H7 (cell line): ENCODE measurements around the gene CPNE6. TPM values are rescaled to one million over a fixed set of nuclear protein-coding genes. Genes with fewer than 3 reads are reported as not detected.

Experiments
- DNase-seq: peaks from one replicate; pipeline ENCODE4 v3.0.0; 2012
- H3K27me3 ChIP-seq: 2 replicates; pipeline ENCODE4 v1.6.0; 2011; ENCODE audit warnings: mild to moderate bottlenecking, low read length; ENCODE audit not compliant: control insufficient read depth, insufficient read depth
- H3K36me3 ChIP-seq: replicated peaks from 2 replicates; pipeline ENCODE4 v1.5.1; 2011; ENCODE audit warnings: low read length; ENCODE audit not compliant: control insufficient read depth, insufficient read depth
- H3K4me3 ChIP-seq: 2 replicates; pipeline ENCODE4 v1.5.1; 2011; ENCODE audit warnings: low read depth, mild to moderate bottlenecking, control low read depth, low read length, moderate library complexity; ENCODE audit not compliant: insufficient read depth
- total RNA-seq: library from RNA; depleted of rRNA; stranded (reverse); fragments of >200 nt; shearing (Covaris generic); gene quantifications from 2 replicates; pipeline ENCODE4 v1.2.3, GENCODE V29; 2014

The CPNE6 gene
- total RNA-seq, 1 experiment from 2014 or later = not detected

GRCh38 chr14:24070285-24071143 is 848 bp upstream of the CPNE6 start:
- no peaks in the 10 kb centered on the region for H3K36me3 ChIP-seq
- H3K27me3 ChIP-seq = no peaks in the 10 kb centered on the region
- no peak overlapping the region for H3K4me3 ChIP-seq
- no peak for DNase-seq

DNA sequence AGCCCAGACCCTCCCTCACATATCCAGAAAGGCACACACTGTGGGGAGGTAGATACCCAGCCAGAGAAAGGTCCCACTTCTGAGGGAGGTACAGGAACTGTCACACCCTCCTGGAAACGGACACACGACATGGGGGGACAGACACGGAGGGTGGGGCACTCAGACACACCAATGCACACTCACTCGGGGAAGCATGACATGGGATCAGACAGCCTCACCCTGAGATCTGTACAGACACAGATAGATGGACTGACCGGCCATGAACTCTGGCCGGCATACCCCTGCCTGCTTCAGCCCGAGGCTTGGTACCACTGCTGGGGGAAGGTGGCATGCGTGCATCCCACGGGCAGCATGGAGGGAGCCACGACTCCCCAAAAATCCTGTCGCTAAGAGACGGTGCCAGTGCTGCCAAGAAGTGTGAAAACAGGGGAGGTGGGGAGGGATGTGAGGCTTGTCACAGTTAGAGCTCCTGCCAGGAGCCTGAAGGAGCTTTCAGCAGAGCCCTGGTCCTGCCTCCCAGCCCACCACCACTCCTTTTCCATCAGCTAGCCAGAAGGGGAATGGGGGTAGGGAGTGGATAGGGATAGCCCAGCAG is 571 bp downstream of the CPNE6 start:
- Histone ChIP-seq H3K27me3 (no peaks in the 10 kb centered on the region), H3K4me3 (no peak overlapping the region), H3K36me3 (no peaks in the 10 kb centered on the region)
- DNase-seq = no peak

GRCh38 chr14:24072436-24072835 is 1.1 kb downstream of the CPNE6 start:
- no peaks in the 10 kb centered on the region for H3K27me3 ChIP-seq
- H3K36me3 ChIP-seq = no peaks in the 10 kb centered on the region
- DNase-seq = no peak
- no peak overlapping the region for H3K4me3 ChIP-seq

DNA sequence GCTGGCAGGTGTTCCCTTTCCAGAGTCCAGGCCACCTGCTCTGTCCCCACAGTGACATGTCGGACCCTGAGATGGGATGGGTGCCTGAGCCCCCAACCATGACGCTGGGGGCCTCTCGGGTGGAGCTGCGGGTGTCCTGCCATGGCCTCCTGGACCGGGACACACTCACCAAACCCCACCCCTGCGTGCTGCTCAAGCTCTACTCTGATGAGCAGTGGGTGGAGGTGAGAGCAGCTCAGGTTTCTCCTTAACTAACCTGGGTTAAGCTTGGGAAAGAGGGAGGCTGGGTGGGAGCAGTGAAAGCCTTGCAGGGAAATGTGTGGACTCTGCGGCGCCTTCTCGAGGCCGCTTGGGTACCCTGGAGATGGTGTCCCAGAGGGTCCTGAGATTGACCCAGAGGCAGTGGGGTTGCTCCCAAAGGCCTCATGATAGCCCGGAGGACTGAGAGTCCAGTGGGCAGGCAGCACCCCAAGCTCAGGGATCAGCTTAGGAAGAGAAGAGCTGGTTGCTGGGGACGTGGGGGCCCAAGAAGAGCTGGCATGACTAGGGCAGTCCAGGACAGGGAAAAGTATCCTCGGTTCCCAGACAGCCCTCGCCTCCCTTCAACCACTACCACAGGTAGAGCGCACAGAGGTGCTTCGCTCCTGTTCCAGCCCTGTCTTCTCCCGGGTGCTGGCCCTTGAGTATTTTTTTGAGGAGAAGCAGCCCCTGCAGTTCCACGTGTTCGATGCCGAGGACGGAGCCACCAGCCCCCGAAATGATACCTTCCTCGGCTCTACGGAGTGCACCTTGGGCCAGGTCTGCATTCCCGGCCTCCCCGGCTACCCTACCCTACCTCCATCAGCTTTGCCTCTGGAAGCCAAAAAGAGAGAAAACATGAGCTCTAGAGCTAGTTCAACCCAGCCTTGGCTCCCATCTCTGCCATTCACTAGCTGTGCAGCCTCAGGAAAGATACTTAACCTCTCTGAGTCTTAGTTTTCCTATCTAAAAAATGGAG is 1.8 kb downstream of the CPNE6 start:
- Histone ChIP-seq H3K36me3 (no peaks in the 10 kb centered on the region), H3K4me3 (no peak overlapping the region), H3K27me3 (no peaks in the 10 kb centered on the region)
- peak; percentile 56 for DNase-seq

GRCh38 chr14:24074625-24075484 is 3.5 kb downstream of the CPNE6 start:
- no peak overlapping the region for H3K4me3 ChIP-seq
- DNase-seq = no peak
- H3K36me3 ChIP-seq = no peaks in the 10 kb centered on the region

GRCh38 chr14:24075485-24076301 is 4.3 kb downstream of the CPNE6 start:
- H3K36me3 ChIP-seq = no peaks in the 10 kb centered on the region
- DNase-seq = peak; percentile 52

More at GRCh38 chr14:24074625-24075484, 3.5 kb downstream of the CPNE6 start:
- no peaks in the 10 kb centered on the region; the same call in 1 of the 2 replicates for H3K27me3 ChIP-seq

GRCh38 chr14:24076302-24076601 is 4.9 kb downstream of the CPNE6 start:
- Histone ChIP-seq H3K27me3 (peaks cover 4% of the 10 kb centered on the region; the same call in 1 of the 2 replicates), H3K4me3 (no peak overlapping the region), H3K36me3 (no peaks in the 10 kb centered on the region)
- DNase-seq = peak; percentile 53

More at GRCh38 chr14:24075485-24076301, 4.3 kb downstream of the CPNE6 start:
- Histone ChIP-seq H3K27me3 (peaks cover 4% of the 10 kb centered on the region; the same call in 1 of the 2 replicates), H3K4me3 (no peak overlapping the region)

DNA sequence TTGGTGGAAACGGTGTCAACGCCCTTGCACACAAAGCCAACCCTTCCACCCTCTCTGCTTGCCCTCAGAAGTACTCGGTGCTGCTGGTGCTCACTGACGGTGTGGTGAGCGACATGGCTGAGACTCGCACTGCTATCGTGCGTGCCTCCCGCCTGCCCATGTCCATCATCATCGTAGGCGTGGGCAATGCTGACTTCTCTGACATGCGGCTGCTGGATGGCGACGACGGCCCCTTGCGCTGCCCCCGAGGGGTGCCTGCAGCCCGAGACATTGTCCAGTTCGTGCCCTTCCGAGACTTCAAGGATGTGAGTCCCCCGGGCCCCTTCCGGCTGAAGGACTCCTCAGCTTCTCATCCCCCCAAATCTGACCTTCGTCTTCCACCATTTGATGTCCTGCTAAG is 5.7 kb downstream of the CPNE6 start:
- H3K27me3 ChIP-seq = peaks cover 11% of the 10 kb centered on the region; the same call in 1 of the 2 replicates
- H3K4me3 ChIP-seq = no peak overlapping the region
- no peak for DNase-seq
- H3K36me3 ChIP-seq = no peaks in the 10 kb centered on the region

- peak; percentile 48 for DNase-seq
- H3K27me3 ChIP-seq = peaks cover 19% of the 10 kb centered on the region
- H3K4me3 ChIP-seq = no peak overlapping the region
- H3K36me3 ChIP-seq = no peaks in the 10 kb centered on the region
These were observed 6.8 kb downstream of the CPNE6 start for GRCh38 chr14:24078146-24078545.

DNA sequence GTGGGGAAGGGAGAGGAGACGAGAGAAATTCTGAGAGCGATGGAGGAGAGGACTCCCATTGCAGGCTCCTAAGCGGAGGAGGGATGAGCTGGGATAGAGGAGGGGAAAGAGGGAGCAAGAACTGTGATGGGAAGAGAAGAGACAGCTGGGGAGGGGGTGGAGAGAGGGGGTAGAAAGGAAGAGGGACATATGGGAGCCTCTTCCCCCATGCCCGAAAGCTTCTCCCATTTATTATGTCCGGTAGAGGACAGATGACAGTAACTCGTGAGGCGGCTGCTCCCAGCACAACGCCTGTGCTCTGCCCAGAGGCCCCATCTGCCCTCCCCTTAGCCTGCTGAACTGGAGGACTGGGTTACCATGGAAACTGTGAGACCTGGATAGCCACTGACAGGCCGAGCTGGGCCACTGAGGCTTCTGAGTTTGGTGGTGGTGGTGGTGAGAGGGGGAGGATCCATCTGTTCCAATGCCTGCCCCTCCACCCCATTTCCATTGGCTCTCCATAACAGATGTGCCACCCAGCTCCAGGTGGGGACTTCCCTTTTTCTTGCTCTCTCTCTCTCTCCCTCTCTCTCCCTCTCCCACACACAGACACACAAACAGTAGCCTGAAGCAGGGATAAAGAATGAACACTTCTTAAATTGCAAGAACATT is 8.3 kb downstream of the CPNE6 start:
- Histone ChIP-seq H3K4me3 (no peak overlapping the region), H3K36me3 (no peaks in the 10 kb centered on the region), H3K27me3 (peaks cover 19% of the 10 kb centered on the region)
- peak; percentile 91 for DNase-seq

- Histone ChIP-seq H3K36me3 (no peaks in the 10 kb centered on the region), H3K4me3 (no peak overlapping the region), H3K27me3 (peaks cover 19% of the 10 kb centered on the region)
- no peak for DNase-seq
These were observed 8.8 kb downstream of the CPNE6 start for GRCh38 chr14:24080142-24080530.

DNA sequence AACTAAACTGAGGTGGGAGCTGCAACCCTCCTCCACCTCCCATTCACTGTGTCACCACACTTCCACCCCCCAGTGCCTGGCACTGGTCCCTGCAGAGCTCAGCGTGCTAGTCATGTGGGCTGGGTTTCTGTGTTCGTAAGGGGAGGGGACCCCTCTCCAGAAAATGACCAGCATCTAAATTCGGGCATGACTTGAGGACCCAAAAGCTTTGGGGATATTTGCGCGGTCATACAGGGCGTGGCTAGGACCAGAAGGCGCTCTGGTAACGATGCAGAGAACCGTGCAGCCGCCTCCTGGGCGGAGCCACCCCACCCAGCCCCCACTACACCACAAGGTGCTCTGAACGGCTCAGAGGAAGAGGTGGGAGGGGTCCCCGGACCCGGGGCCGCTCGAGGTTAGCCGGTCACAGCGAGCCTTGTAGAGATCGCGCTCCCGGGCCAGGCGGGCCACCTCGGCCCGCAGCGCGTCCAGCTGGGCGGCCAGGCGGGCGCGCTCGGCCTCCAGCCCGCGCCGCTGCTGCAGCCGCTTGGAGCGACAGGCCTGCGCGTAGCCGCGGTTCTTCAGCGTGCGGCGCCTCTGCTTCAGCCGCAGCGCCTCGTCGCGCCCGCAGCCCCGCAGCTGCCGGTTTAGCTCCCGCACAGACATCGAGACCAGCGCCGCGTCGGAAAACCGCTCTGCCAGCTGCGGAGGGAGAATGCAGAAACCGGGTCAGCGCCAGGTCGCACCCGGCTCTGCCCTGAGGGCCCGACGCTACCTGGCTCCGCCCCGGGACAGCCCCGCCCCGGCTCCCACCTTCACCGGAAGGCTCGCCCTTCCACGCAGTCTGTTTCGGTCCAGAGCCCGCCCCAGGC is 9.8 kb downstream of the CPNE6 start:
- no peaks in the 10 kb centered on the region for H3K36me3 ChIP-seq
- peaks cover 21% of the 10 kb centered on the region for H3K27me3 ChIP-seq
- H3K4me3 ChIP-seq = peak overlapping the region; percentile 75
- peak; percentile 94 for DNase-seq
